Measurements from ENCODE around the gene ELL2.

The ELL2 gene

DNA sequence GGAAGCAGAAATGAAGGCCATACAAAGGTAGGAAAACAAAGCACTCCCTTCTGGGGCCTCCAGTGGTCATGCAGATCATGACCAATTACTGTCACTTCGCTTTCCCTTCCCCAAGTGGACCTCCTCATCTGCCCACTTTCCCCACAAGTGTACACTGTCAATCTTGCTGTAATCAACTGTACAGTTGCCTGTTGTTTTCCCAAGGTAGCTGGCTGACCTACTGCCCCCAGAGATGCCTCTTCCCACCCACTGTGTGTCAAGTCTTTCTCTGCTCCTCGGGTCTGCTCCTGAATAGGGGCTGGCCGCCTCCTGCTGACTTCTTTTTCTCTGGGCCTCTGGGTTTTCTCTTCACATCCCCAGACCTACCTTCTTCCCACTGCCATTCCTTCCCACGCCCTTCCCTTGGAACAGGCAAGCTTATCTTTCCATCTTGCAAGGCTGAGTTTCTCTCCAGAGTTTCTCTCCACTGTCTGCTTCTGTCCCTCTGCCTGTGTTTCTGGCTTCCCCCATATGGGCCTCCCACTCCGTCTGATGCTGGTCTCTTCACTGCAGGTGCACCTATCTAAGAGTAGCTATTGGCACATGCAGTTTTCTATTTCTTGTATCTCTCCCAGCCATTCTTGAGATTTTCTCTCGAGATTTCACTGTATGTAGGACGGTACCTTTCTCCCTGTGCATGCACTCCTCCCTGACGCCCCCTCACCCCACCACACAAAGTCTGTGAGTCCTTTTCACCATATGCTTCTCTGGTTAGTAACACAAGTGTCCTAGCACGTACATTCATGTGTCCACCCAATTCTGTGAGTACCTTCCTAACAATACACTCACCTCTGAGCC is 2.4 kb downstream of the ELL2 start:
- intact Hi-C loops (cut with DNase I): no loop called here
- DNase-seq: peak in 10 of 42 donors; percentile 12 to 46 (median 26)

DNA sequence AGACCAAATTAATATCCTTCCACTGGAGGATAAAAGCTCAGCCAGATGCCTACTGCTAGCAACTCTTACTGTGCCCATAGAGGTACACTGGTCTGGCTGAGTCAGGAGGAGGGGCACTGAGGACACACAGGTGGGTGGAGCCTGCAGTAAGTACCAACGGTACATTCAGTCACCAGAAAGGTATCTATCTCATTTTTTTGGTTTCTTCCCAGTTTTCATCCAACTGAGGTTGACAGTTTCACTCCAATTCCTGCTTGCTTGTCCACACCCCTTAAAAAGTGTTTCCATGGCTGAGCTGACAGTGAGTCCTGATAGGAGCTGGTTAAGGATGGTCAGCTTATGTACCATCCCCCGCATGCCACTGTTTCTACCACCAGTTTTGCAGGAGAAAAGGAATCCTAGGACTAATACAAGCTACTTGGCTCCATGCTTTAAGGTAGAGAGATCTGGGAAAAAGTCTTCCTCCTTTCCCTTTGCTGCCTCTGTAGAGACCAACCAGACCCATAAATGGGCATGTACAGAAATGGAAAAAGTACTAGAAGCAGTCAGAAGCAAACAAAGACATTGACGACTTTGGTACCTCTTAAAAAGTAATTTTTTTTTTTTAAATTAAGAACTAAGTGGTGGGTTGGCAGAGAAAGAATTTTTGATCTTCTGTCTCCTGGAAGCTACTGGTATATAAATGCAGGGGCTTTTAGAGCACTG is 3.2 kb downstream of the ELL2 start:
- intact Hi-C loops (cut with DNase I): no loop called here
- no peak for DNase-seq

DNA sequence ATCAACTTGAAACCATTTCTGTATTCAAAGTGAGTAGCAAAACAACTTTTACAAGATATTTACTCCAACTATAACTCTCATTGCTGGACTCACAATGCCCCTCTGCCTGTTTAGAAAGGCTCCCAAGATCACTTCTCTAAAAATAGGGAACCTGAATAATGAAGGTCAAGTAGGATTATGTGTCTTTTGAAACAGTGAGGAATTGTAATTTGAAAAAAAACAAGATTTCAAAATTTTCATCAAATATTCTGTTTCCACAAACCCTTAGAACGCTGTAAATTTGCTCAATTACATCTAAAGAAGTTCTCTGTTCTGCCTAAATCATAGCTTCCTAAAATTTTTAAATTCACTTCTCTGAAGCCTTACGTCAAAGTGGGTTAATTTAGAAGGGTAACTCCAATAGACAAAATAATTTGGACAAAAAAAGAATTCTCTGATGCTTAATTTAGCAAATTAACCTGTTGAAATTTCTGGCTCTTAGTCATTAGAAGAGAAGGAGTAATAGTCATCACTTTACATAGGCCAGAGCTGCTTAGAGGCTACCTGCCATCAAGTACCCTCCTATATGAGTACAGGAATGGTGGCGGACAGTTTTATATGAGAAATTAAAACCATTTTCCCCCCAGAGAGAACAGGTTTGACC is 4.0 kb downstream of the ELL2 start:
- DNase-seq: no peak
- intact Hi-C loops (cut with DNase I): no loop called here

DNA sequence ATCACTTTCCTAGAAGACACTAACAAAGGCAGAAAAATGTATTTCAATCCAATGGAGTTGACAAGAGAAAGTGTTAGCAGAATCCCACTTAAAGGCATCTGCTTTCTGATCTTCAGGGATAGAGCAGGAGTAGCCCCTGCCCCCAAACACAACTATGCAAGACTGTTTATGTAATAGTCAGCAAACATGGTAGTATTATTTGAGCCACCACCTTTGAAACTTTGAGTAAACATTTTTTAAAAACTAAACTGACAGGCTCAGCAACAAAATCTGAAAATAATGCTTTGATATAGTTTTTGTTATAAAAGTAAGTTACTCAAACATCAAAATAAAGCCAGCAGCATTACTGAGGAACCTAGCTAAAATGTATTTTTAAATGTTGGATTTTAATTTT is 4.8 kb downstream of the ELL2 start:
- intact Hi-C loops (cut with DNase I): no loop called here
- DNase-seq: no peak

DNA sequence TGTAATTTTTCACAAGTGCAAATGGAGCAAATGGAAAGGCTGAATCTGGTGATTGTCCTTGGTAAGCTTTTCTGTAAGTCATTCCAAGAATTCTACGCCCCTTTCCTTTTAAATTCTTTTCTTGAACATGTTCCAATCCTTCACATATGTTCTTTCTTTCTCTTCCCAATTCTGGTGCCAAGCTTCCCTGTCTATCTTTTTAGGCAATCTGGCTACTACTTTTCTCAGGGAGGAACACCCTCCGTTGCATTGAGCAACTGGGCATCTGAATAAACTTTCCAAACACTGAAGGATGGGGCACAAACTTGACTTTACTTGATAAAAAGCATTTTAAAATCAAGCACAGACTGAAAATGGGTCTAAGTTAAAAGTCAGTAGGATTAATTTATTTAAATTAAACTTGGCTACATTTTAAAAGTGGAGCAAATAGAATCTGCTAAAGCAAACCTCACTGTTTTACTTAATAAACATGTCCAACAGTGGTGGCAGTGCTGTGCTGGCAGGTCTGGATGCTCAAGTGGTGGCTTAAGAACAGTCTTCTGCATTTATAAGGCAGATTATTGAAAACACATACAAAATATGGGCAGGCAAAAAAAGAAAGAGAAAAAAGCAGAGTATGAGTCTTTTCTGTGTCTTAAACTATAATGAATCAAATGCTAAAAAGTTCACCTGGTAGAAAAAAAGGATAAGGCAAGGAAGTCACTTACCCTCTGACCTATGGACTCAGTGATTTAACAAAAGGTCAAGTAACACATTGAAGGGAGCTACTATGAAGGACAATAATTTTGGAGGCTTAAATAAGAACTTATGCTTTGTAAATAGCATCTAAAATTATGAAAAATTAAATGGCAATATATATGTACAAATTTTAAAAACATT is 5.4 kb downstream of the ELL2 start:
- peak in 3 of 42 donors; percentile 4 to 21 (median 15) for DNase-seq
- intact Hi-C loops (cut with DNase I): no loop called here

DNA sequence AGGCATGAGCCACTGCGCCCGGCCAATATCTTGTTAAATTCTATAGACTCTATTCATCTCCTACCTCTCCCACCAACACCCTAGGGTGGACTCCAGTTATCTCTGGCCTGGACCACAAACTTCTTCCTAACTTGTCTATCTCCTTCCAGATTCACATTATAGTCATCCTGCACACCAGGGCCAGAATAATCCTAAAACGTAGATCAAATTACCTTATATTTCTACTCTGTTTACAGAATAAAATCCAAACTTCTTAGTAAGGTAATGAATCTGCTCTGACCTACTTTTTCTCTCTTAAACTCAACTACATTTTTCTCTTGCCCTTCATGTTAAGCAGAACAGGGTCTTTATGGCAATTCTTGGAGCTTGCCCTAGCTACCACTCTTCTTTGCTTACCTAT is 6.9 kb downstream of the ELL2 start:
- DNase-seq: no peak
- intact Hi-C loops (cut with DNase I): no loop called here

DNA sequence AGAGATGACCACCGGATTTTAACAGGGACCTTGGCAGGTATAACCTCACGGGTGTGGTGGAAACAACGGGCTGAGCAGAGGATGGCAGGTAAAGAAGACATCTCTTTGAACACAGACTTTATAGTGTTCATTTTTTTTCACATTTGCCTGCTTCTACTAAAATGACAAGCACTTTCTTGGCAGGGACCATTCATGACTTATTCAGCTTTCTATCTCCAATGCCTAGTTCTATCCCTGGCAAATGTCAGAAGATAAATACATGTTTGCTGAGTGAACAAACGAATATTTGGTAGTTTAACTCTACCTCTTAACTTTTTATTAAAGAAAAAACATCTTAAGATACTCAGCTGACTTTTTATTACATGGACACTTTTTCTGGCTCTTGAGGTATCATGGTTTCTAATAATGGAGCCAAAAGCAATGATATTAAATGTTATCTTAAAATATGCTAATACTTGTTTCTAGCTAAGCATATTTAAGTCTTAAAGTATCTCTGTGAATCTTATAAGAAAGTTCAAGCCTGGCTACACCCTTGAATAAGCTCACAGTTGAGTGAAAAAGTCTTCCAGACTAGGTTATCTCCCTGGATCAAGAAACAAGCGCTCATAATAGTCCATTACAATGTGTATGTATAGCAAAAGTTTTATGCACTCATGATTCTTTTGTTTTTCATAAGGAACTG is 8.5 kb downstream of the ELL2 start:
- intact Hi-C loops (cut with DNase I): no loop called here
- no peak for DNase-seq

DNA sequence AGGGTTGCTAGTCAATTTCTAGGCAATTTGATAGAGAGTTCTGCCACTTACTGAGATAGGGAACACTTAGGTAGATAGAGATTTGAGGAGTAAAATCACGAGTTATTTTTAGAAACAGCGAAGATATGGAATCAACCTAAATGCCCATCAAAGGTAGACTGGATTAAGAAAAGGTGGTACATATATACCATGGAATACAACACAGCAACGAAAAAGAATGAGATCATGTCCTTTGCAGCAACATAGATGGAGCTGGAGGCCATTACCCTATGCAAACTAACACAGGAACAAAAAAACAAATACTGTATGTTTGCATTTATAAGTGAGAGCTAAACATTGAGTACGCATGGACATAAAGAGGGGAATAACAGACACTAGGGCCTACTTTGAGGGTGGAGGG is 9.7 kb downstream of the ELL2 start:
- DNase-seq: no peak
- intact Hi-C loops (cut with DNase I): no loop called here

DNA sequence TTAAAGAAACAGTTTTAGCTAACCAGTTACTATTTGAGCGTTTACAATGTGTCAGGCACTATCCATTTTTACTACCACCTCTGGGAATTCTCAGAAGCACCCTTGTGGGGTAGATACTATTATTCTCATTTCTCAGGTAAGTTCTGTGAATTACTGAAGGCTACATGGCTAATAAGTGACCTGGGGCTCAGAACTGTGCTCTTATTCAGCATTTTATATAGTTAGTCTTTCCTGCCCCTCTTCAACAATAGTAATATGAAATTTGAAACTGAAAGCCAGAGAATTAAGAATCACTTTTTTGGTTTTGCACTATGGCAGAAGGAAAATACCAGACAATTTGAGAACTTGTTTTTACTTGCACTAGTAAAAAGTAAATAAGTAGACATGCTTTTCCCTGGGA is 11.8 kb downstream of the ELL2 start:
- no peak for DNase-seq
- intact Hi-C loops (cut with DNase I): no loop called here

DNA sequence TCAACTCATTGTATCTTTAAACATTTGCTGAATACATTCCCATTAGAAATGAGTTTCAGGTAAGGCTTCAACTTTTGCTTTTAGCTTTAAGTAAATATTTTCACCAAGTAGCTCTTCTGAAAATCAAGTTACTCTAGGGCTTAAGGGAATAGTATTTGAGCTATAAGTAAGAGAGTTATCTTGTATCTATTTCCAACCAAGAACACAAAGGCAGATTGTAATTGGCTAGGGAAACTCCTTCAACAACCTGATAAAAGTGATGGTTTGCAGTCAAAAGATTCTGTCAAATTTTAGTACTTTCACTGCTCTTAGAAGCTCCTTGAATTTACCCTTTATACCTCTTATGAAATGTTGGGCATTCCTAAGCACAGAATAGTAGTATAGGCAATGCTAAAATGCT is 13.0 kb downstream of the ELL2 start:
- DNase-seq: no peak
- intact Hi-C loops (cut with DNase I): no loop called here

DNA sequence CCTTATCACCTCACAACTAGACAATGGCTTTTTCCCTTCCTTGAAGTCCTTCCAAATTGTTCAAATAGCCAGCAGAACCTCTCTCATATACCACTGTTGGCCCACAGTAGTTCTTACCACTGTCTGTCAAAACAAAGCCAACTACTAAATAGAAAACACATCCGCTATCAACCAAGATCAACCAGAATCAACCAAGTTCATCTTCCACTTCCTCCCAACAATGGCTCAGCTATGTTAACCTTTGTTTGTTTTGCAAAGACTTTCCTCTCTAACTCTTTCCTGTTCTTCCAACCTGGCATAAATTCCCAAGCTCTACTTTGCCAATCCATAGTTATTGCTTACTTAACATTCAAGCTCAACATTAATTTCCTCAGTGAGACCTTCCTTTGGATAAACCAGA is 15.2 kb downstream of the ELL2 start:
- DNase-seq: no peak
- intact Hi-C loops (cut with DNase I): no loop called here

DNA sequence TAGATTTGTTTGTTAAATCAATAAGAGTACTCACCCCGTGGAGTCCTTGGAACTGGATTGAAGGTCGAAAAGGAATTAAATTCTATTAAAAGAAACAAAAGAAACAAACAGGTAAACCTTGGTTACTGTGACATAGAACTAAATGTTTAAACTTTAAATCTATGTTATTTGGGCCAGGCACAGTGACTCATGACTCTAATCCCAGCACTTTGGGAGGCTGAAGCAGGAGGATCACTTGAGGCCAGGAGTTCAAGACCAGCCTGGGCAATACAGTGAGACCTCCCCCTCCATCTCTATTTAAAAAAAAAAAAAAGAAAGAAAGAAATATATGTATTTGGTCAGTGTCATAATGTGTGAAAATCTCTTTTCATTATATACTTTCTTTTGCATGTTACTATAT is 18.7 kb downstream of the ELL2 start:
- intact Hi-C loops (cut with DNase I): no loop called here
- DNase-seq: no peak

DNA sequence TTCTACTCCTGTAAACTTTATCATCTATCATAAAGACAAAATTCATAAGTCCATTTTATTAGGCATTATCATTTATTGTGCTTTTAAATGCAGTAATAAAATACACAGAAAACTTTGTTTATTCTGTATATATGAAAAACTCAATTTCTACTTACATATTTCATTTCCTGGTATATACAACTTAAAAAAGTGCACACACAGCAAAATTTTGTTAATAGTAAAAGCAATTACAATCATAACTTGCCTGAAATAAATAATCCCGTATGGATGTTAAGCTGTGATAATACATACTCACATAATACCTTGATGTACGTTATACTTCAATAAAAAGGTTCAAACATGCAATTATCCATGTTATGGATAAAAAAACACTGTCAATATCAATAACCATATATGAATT is 19.2 kb downstream of the ELL2 start:
- no peak for DNase-seq
- intact Hi-C loops (cut with DNase I): no loop called here

DNA sequence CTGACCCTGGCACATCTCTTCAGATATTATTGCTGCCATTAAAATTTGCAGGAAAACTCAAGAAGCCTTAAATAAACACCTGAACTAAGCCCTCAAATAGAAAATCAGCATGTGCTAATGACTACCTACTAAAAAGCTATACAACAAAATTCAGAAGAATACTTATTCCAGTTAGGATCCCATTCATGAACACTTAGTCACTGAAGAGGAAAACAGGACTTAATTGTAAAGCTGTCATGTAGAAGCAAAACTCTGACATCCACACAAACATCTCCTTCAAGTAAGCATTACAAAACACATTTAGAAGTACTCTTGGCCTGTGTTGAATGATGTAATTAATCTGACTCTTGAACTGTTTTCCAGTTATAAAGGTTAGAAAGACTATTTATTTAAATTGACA is 19.9 kb downstream of the ELL2 start:
- DNase-seq: no peak

DNA sequence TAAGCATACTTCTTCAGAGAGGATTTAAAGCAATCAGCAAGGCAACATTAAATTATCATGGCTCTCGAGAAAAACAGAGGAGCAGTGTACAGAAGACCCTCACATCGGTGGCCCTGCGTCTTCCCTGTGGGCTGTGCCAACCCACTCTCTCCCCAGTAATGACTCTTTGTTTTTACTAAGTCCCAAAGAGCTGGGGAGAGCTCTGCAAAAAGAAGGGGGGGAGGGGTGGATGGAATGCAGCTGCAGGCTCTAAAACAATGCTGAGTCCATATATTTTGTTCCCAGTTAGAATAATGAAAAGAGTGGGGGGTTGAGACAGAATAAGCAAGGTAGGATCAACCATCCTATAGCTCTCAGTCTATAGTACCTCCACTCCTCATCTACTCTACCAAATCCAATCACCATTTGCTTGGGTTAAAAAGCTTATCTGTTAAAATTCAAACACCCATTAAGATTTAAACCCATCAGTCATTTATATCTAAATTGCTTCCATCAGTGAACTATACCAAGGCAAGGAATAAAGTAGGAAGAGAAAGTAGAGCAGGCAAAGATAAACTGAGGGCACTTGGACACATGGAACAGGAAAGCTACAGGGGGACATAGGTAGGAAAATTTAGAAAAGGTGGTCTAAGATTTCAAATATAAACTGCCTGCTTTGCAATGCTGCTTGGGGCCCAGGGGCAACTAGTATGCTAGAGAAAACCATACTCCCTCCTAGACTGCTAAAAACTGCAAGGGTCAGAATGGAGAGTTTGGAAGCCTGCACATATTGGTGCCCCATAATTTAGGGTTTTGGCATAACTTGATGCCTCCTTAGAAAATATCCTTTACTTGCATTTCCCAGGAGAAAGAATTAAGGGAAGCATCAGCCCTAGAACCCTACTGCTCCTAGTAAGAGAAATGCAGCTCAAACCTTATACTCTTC is 20.6 kb downstream of the ELL2 start:
- peak; percentile 20 to 88 (median 72) for DNase-seq
- intact Hi-C loops (cut with DNase I): no loop called here

More for the DNA sequence above, 19.9 kb downstream of the ELL2 start:
- intact Hi-C loops (cut with DNase I): no loop called here

DNA sequence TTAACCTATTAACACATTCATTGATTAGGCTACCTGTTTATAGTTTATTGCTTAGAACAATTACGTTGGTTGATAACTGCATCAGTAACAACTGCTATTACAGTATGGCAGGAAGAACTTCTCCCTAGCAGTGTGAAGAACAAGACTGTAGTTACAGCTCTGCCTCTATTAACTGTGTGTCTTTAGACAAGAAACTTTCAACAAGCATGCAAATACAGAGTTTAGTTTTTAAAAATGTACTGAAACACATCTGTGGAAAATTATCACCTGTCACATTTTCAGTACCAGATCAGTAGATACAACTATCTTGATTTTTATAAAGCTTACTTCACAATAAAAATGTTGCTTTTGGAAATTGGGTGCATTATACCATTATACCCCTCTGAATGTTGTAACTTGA is 22.2 kb downstream of the ELL2 start:
- DNase-seq: no peak
- intact Hi-C loops (cut with DNase I): loop anchor here (5.0 kb wide), 1 partner anchor 37 kb away; no protein-coding TSS in a partner anchor

DNA sequence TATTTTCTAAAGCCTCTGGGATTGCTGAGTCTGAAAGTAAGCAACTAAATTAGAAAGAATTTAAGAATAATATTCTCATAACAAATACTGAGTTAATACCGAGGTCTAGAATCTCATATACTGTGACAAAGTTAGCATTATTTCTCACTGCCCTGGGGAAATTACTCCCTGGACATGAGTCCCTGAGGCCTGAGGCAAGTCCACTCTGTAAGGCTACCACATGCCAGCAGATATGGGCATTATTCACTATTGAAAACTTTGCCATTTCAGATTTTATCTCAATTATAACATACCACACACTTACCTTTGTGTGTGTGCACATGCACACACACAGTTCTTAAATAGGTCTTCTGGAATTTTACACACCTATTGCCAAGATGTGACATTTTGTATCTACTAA is 22.9 kb downstream of the ELL2 start:
- DNase-seq: no peak
- intact Hi-C loops (cut with DNase I): loop anchor here (5.0 kb wide), 1 partner anchor 36 kb away; no protein-coding TSS in a partner anchor

DNA sequence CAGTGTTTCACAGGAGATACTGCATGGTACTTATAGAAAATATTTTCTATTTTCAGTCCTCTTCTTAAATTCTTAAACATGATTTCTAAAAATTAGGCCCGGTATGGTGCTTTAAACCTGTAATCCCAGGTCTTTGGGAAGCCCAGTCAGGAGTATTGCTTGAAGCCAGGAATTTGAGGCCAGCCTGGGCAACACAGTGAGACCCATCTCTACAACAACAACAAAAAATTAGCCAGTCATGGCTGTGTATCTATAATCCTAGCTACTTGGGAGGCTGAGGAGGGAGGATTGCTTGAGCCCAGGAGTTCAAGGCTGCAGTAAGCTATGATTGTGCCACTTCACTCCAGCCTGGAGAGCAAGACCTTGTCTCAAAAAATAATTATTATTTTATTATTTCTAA is 23.3 kb downstream of the ELL2 start:
- DNase-seq: no peak
- intact Hi-C loops (cut with DNase I): loop anchor here (5.0 kb wide), 1 partner anchor 36 kb away; no protein-coding TSS in a partner anchor
